Breast epithelium (tissue), 3 donors: ENCODE results near the gene CNDP1.

Source experiments
- CTCF ChIP-seq, 3 donors: fragments of 450-650 bp; IDR thresholded peaks; one replicate each; pipeline ENCODE4 v1.5.1; 2016 to 2017; ENCODE audit warnings: antibody characterized with exemption in 3 of 3, mild to moderate bottlenecking in 3 of 3, moderate library complexity in 3 of 3
- POLR2A ChIP-seq: fragments of 450-650 bp; IDR thresholded peaks from one replicate; pipeline ENCODE4 v1.6.1; 2016; ENCODE audit warnings: antibody characterized with exemption, mild to moderate bottlenecking, moderate library complexity
- POLR2AphosphoS5 ChIP-seq, 3 donors: sonication (generic); formaldehyde crosslinking; IDR thresholded peaks; one replicate each; pipeline ENCODE4 v1.6.1; 2017; ENCODE audit warnings: antibody characterized with exemption in 3 of 3

- TF ChIP-seq CTCF (IDR thresholded peaks at IDR 0.05): no peak
- TF ChIP-seq POLR2AphosphoS5 (IDR thresholded peaks at IDR 0.05): no peak
- no peak for TF ChIP-seq POLR2A
These were observed 3.3 kb upstream of the CNDP1 start for GRCh38 chr18:74531043-74531442.
